Panc1 (cell line): ENCODE results near the gene TRIP4.

Source experiments
- POLR2AphosphoS5 ChIP-seq: IDR thresholded peaks from 2 replicates; pipeline ENCODE4 v1.6.1; 2012; ENCODE audit warnings: mild to moderate bottlenecking, low read depth, low read length, moderate library complexity
- TF ChIP-seq, protein P1 (sequence below): fragments of 450-650 bp; IDR thresholded peaks from 2 replicates; pipeline ENCODE4 v1.5.1; 2017; ENCODE audit warnings: mild to moderate bottlenecking

DNA sequence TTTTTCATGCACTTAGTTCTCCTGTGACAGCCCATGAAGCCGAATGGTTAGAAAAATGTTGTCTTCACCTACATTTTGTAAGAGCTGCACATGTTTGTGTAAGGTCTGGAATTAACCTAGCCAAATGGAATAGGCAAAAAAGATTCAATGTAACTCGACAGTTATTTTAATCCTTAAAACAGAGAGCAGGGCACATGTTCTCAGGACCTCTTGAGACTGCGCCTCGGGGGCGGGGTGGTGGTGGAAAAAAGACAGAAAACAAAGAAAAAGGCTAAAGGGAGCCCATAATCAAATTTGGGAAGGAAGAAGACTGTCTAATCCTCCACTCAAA is 31.0 kb upstream of the TRIP4 start:
- TF ChIP-seq, protein P1, sequence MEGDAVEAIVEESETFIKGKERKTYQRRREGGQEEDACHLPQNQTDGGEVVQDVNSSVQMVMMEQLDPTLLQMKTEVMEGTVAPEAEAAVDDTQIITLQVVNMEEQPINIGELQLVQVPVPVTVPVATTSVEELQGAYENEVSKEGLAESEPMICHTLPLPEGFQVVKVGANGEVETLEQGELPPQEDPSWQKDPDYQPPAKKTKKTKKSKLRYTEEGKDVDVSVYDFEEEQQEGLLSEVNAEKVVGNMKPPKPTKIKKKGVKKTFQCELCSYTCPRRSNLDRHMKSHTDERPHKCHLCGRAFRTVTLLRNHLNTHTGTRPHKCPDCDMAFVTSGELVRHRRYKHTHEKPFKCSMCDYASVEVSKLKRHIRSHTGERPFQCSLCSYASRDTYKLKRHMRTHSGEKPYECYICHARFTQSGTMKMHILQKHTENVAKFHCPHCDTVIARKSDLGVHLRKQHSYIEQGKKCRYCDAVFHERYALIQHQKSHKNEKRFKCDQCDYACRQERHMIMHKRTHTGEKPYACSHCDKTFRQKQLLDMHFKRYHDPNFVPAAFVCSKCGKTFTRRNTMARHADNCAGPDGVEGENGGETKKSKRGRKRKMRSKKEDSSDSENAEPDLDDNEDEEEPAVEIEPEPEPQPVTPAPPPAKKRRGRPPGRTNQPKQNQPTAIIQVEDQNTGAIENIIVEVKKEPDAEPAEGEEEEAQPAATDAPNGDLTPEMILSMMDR = no peak
- no peak for TF ChIP-seq POLR2AphosphoS5
